Activated B cell treated with CpG ODN at 0.5 μM for 24 hours (primary cell): ENCODE data around the gene CD40. TPM values are rescaled to one million over a fixed set of nuclear protein-coding genes. Genes with fewer than 3 reads are reported as not detected.
A peak's percentile ranks its signal among the peaks of the same experiment; 100 is the strongest.

ENCODE experiments used
- ATAC-seq: fragments of 200-7000 bp; cut with Tn5 transposase; one replicate; pipeline ENCODE4 v1.10.0; 2021; ENCODE audit warnings: low read depth, mild to moderate bottlenecking, moderate library complexity
- CTCF ChIA-PET: fragments of 350-600 bp; sonication (Branson Sonifier 250); formaldehyde crosslinking; loops from one replicate; lab custom pipeline; 2021; ENCODE audit warnings: antibody characterized with exemption; lab: Charles Lee
- POLR2A ChIA-PET: fragments of 350-600 bp; sonication (Branson Sonifier 250); formaldehyde crosslinking; loops from one replicate; lab custom pipeline; 2021; ENCODE audit warnings: antibody characterized with exemption; lab: Charles Lee
- DNase-seq: peaks from one replicate; pipeline ENCODE4 v3.0.0; 2022
- H3K27ac Mint-ChIP-seq: one replicate; pipeline ENCODE4 v1.8.0; 2020; ENCODE audit warnings: mixed read lengths
- H3K27me3 Mint-ChIP-seq: one replicate; pipeline ENCODE4 v1.8.0; 2021; ENCODE audit warnings: mixed read lengths
- H3K36me3 Mint-ChIP-seq: one replicate; pipeline ENCODE4 v1.8.0; 2021; ENCODE audit warnings: low read depth, mixed read lengths
- H3K4me1 Mint-ChIP-seq: one replicate; pipeline ENCODE4 v1.8.0; 2021; ENCODE audit warnings: mixed read lengths
- H3K4me3 Mint-ChIP-seq: one replicate; pipeline ENCODE4 v1.8.0; 2020; ENCODE audit warnings: mild to moderate bottlenecking, mixed read lengths
- H3K9me3 Mint-ChIP-seq: one replicate; pipeline ENCODE4 v1.8.0; 2020; ENCODE audit warnings: mixed read lengths
- CTCF ChIP-seq: fragments of 200-600 bp; IDR thresholded peaks from one replicate; pipeline ENCODE4 v1.8.0; 2022; ENCODE audit warnings: antibody characterized with exemption, mild to moderate bottlenecking
- intact Hi-C: fragments of 100-400 bp; cut with micrococcal nuclease; formaldehyde crosslinking; loops from one replicate; pipeline ENCODE4 v1.15.1; 2024
- total RNA-seq: library from RNA; stranded (reverse); gene quantifications from 2 replicates; pipeline ENCODE4 v1.2.3, GENCODE V29; 2022

CD40 gene
- total RNA-seq, 1 donor from 2014 or later: 464 TPM

DNA sequence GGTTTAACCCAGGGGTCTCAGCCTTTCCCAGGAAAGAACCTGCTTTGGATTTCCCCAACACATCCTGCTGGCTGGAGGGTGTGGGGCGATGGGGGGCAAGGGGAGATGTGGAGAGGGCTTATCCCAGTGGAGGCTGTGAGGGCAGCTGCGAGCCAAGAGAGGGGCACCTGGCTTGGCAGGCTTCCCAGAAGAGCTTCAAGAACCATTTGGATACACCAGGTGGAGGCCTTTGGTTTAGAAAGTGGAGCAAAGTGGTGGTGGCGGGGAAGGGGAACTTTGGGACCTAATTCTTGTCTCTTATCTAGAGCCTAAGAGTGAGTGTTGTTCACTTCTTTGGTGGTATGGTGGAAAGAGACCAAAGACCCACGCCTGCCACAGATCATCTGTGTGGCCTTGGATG lies 12.4 kb downstream of the CD40 start:
- no peaks in the 10 kb centered on the region for H3K9me3 Mint-ChIP-seq
- no peak overlapping the region for H3K4me3 Mint-ChIP-seq
- DNase-seq: no peak
- H3K27ac Mint-ChIP-seq: peak overlapping the region; percentile 70
- peaks cover 68% of the 10 kb centered on the region for H3K4me1 Mint-ChIP-seq
- CTCF ChIA-PET: interaction anchor here (1.2 to 5.9 kb wide), 6 partner anchors 10 to 116 kb away, joined by 3 to 32 read pairs (median 10); no protein-coding TSS in a partner anchor
- no peak for TF ChIP-seq CTCF
- intact Hi-C loops: no loop called here
- no peaks in the 10 kb centered on the region for H3K27me3 Mint-ChIP-seq
- peaks cover 41% of the 10 kb centered on the region for H3K36me3 Mint-ChIP-seq
- ATAC-seq: peak; percentile 7
- POLR2A ChIA-PET: interaction anchor here (0.6 to 6.2 kb wide), 13 partner anchors 11 to 276 kb away, joined by 3 to 130 read pairs (median 4); partner anchors contain the start of genes CD40, ELMO2 and ZNF335

- no peaks in the 10 kb centered on the region for H3K9me3 Mint-ChIP-seq
- no peak for ATAC-seq
- intact Hi-C loops: no loop called here
- H3K27ac Mint-ChIP-seq: peak overlapping the region; percentile 70
- CTCF ChIA-PET: interaction anchor here (1.4 to 5.9 kb wide), 6 partner anchors 12 to 109 kb away, joined by 3 to 32 read pairs (median 10); no protein-coding TSS in a partner anchor
- peaks cover 5% of the 10 kb centered on the region for H3K27me3 Mint-ChIP-seq
- H3K4me1 Mint-ChIP-seq: peaks cover 69% of the 10 kb centered on the region
- no peak for DNase-seq
- no peak overlapping the region for H3K4me3 Mint-ChIP-seq
- POLR2A ChIA-PET: interaction anchor here (0.9 to 6.2 kb wide), 6 partner anchors 12 to 275 kb away, joined by 4 to 130 read pairs (median 12); partner anchors contain the start of genes CD40 and ELMO2
- peaks cover 32% of the 10 kb centered on the region for H3K36me3 Mint-ChIP-seq
- TF ChIP-seq CTCF: no peak
Measured at GRCh38 chr20:46131396-46131795, 13.3 kb downstream of the CD40 start.

DNA sequence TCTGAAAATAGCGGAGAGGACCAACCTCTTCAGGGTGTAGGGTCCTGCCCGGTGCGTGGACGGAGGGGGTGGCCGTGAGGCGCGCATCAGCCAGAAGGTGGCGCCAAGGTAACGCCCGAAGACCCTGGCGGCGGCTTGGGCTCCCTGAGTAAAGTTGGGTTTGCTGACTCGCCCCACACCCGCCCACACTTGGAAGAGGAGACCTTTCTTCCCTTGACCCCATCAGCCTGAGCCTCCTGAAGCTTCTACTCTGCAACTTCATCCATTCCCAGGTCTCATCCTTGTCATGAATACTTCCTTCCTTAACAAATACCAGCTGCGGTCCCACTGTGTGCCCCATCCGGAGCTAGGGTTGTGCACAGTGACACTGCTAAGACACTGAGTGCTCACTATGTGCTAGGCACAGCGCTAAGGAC lies 14.6 kb downstream of the CD40 start:
- Mint-ChIP-seq H3K9me3 (no peaks in the 10 kb centered on the region), H3K27me3 (peaks cover 9% of the 10 kb centered on the region), H3K4me1 (peaks cover 71% of the 10 kb centered on the region), H3K36me3 (peaks cover 23% of the 10 kb centered on the region), H3K27ac (peak overlapping the region; percentile 10), H3K4me3 (no peak overlapping the region)
- ATAC-seq (peak; percentile 76), DNase-seq (peak; percentile 66)
- peak; percentile 20 for TF ChIP-seq CTCF
- CTCF ChIA-PET: interaction anchor here (0.6 to 5.9 kb wide), 15 partner anchors 10 to 1181 kb away, joined by 3 to 32 read pairs (median 5); no protein-coding TSS in a partner anchor
- POLR2A ChIA-PET: interaction anchor here (1.0 to 6.2 kb wide), 7 partner anchors 13 to 548 kb away, joined by 3 to 130 read pairs (median 4); partner anchors contain the start of genes CD40 and ELMO2
- intact Hi-C loops: loop anchor here (1.0 to 2.0 kb wide), 8 partner anchors 33 to 279 kb away; partner anchors contain the start of gene NCOA5

DNA sequence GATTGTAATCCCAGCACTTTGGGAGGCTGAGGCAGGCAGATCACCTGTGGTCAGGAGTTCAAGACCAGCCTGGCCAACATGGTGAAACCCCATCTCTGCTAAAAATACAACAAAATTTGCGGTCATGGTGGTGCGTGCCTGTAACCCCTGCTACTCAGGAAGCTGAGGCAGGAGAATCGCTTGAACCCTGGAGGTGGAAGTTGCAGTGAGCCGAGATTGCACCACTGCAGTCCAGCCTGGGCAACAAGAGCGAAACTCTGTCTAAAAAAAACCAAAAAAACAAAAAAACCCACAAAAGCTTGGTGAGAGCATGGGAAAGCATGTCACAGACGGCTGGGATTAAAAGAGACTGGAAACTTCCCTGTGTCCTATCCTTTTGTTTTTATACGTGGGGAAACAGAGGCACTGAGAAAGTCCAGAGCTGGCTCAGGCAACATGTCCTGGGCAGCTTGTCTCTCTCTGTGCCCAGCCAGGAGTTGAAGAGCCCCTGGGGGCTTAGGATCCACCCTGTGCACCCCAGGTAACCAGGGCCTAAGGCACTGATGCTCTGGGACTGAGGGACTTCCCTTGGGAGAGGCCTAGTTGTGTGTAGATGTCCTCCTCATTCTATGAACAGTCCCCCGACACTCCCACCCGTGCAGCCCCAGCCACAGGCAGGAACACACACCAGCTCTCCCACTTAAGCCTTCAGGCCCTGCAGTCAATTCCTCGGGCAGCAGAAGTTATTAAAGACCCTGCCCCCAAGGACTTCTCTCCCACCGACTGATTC lies 16.0 kb downstream of the CD40 start:
- H3K4me1 Mint-ChIP-seq: peaks cover 61% of the 10 kb centered on the region
- no peak for ATAC-seq
- ChIA-PET POLR2A (interaction anchor here (6.2 kb wide), 1 partner anchor 15 kb away, joined by 130 read pairs; the partner anchor contains the start of gene CD40), CTCF (interaction anchor here (2.5 to 5.9 kb wide), 2 partner anchors 35 to 111 kb away, joined by 9 to 32 read pairs; no protein-coding TSS in a partner anchor)
- H3K4me3 Mint-ChIP-seq: no peak overlapping the region
- no peak for DNase-seq
- intact Hi-C loops: loop anchor here (2.0 kb wide), 2 partner anchors 45 to 119 kb away; partner anchors contain the start of gene NCOA5
- H3K27ac Mint-ChIP-seq: no peak overlapping the region
- H3K36me3 Mint-ChIP-seq: peaks cover 9% of the 10 kb centered on the region
- no peak for TF ChIP-seq CTCF
- H3K9me3 Mint-ChIP-seq: no peaks in the 10 kb centered on the region
- peaks cover 12% of the 10 kb centered on the region for H3K27me3 Mint-ChIP-seq

- Mint-ChIP-seq H3K4me1 (peaks cover 56% of the 10 kb centered on the region), H3K36me3 (peaks cover 4% of the 10 kb centered on the region), H3K27me3 (peaks cover 16% of the 10 kb centered on the region), H3K4me3 (no peak overlapping the region), H3K9me3 (no peaks in the 10 kb centered on the region), H3K27ac (no peak overlapping the region)
- ChIA-PET POLR2A (no interaction called here), CTCF (no interaction called here)
- TF ChIP-seq CTCF: no peak
- DNase-seq (no peak), ATAC-seq (no peak)
- intact Hi-C loops: no loop called here
Measured at GRCh38 chr20:46134716-46135115, 16.6 kb downstream of the CD40 start.
